Measurements from ENCODE around the gene FRMPD4. TPM values are rescaled to one million over a fixed set of nuclear protein-coding genes. Genes with fewer than 3 reads are reported as not detected.

FRMPD4 gene
- total RNA-seq, 1 experiment from 2014 or later, result 1.4 TPM

DNA sequence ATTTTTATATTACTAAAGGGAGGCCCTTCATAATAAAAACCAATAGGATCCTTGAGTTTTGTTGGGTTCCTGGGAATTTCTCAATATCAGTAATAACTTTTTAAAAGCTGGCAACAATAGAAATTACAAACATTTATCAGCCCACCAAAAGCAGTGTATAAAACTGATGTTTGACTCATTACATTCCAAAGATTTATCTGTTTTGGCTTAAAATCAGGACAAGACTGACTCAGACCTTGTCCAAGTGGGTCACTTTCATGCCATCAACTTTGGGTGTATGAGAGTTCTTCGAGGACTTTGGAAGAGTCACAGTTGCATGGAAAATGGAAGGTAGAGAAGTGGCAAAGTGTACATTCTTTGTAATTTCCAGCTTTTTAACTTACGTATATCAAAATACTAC is 102.8 kb downstream of the FRMPD4 start:
- Mint-ChIP-seq H3K4me3 (no peak overlapping the region), H3K27ac (no peak overlapping the region), H3K9me3 (no peaks in the 10 kb centered on the region), H3K27me3 (ENCODE audit: low read depth) (no peaks in the 10 kb centered on the region), H3K4me1 (peaks cover 12% of the 10 kb centered on the region), H3K36me3 (no peaks in the 10 kb centered on the region)
- DNase-seq (ENCODE audit: low spot score) (no peak), ATAC-seq (no peak)
- ChIA-PET CTCF (no interaction called here), POLR2A (no interaction called here)
- TF ChIP-seq USF2 (CRISPR knock-in tag; IDR thresholded peaks at IDR 0.05), result no peak
- TF ChIP-seq FOXK1 (CRISPR knock-in tag; IDR thresholded peaks at IDR 0.05), result no peak
- TF ChIP-seq CTCF (IDR thresholded peaks at IDR 0.05), result no peak
- TF ChIP-seq, protein P1, sequence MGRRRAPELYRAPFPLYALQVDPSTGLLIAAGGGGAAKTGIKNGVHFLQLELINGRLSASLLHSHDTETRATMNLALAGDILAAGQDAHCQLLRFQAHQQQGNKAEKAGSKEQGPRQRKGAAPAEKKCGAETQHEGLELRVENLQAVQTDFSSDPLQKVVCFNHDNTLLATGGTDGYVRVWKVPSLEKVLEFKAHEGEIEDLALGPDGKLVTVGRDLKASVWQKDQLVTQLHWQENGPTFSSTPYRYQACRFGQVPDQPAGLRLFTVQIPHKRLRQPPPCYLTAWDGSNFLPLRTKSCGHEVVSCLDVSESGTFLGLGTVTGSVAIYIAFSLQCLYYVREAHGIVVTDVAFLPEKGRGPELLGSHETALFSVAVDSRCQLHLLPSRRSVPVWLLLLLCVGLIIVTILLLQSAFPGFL (CRISPR knock-in tag; IDR thresholded peaks at IDR 0.05; ENCODE audit: borderline replicate concordance), result no peak

DNA sequence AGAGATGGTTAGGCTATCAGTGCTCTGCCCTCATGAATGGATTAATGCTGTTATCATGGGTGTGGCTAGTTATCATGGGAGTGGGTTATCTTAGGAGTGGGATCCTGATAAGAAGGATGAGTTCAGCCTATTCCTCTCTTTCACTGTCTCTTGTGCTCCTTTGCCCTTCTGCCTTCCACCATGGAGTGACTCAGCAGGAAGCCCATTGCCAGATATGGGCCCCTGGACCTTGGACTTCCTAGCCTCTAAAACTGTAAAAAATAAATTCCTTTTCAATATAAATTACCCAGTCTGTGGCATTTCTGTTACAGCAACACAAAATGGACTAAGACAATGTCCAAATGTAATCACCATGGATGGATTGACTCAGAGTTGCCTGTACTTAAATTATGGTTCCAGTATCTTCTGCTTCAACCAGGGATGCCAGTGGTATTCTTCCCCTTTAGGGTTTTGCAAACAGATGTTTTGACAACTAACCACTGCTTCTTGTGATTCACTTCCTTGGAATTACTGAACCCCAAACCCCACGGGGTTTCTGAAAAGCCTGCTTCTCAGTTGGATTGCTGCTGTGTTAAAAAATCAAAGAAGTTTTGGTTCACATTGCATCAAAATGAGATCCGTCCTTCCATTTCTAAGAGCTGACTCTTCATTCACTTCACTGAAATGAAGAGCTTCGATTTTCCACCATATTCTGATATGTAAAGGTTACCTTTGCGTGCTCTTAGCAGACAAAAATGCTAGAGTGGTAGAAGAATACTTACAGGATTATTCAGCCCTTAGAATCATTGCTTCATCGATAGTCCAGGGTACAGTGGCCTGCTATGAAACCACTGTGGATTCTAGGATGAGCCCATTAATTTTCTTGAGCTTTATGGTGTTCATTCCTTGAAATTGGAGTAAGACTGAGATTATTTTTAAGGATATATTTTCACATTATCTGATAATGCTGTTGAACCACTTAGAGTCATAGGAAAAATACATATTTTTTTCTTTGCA is 107.7 kb downstream of the FRMPD4 start:
- ChIA-PET POLR2A (no interaction called here), CTCF (no interaction called here)
- H3K36me3 Mint-ChIP-seq, result no peaks in the 10 kb centered on the region
- no peaks in the 10 kb centered on the region for H3K9me3 Mint-ChIP-seq
- no peak for ATAC-seq
- DNase-seq (ENCODE audit: low spot score), result no peak
- no peak overlapping the region for H3K4me3 Mint-ChIP-seq
- no peaks in the 10 kb centered on the region for H3K27me3 Mint-ChIP-seq (ENCODE audit: low read depth)
- no peak overlapping the region for H3K27ac Mint-ChIP-seq
- H3K4me1 Mint-ChIP-seq, result peaks cover 12% of the 10 kb centered on the region
- TF ChIP-seq TEAD4 (CRISPR knock-in tag; IDR thresholded peaks at IDR 0.05), result no peak
- TF ChIP-seq ARID4B (CRISPR knock-in tag; IDR thresholded peaks at IDR 0.05; ENCODE audit: borderline replicate concordance), result no peak
- no peak for TF ChIP-seq ZNF317 (CRISPR knock-in tag; IDR thresholded peaks at IDR 0.05; ENCODE audit: borderline replicate concordance, low read depth)
- no peak for TF ChIP-seq ZNF138 (CRISPR knock-in tag; conservative IDR thresholded peaks at IDR 0.05)
- TF ChIP-seq, protein P2, sequence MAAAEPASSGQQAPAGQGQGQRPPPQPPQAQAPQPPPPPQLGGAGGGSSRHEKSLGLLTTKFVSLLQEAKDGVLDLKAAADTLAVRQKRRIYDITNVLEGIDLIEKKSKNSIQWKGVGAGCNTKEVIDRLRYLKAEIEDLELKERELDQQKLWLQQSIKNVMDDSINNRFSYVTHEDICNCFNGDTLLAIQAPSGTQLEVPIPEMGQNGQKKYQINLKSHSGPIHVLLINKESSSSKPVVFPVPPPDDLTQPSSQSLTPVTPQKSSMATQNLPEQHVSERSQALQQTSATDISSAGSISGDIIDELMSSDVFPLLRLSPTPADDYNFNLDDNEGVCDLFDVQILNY (CRISPR knock-in tag; IDR thresholded peaks at IDR 0.05), result no peak
- no peak for TF ChIP-seq HMGA2 (CRISPR knock-in tag; IDR thresholded peaks at IDR 0.05)
- TF ChIP-seq ZNF416 (CRISPR knock-in tag; IDR thresholded peaks at IDR 0.05), result no peak
- TF ChIP-seq, protein P1 (CRISPR knock-in tag; IDR thresholded peaks at IDR 0.05; ENCODE audit: borderline replicate concordance), result no peak
- no peak for TF ChIP-seq ELF4 (CRISPR knock-in tag; IDR thresholded peaks at IDR 0.05; ENCODE audit: low read depth)
- TF ChIP-seq, protein P3, sequence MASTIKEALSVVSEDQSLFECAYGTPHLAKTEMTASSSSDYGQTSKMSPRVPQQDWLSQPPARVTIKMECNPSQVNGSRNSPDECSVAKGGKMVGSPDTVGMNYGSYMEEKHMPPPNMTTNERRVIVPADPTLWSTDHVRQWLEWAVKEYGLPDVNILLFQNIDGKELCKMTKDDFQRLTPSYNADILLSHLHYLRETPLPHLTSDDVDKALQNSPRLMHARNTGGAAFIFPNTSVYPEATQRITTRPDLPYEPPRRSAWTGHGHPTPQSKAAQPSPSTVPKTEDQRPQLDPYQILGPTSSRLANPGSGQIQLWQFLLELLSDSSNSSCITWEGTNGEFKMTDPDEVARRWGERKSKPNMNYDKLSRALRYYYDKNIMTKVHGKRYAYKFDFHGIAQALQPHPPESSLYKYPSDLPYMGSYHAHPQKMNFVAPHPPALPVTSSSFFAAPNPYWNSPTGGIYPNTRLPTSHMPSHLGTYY (CRISPR knock-in tag; IDR thresholded peaks at IDR 0.05), result no peak
- TF ChIP-seq CBFB (CRISPR knock-in tag; IDR thresholded peaks at IDR 0.05; ENCODE audit: low read depth), result no peak
- TF ChIP-seq, protein P4, sequence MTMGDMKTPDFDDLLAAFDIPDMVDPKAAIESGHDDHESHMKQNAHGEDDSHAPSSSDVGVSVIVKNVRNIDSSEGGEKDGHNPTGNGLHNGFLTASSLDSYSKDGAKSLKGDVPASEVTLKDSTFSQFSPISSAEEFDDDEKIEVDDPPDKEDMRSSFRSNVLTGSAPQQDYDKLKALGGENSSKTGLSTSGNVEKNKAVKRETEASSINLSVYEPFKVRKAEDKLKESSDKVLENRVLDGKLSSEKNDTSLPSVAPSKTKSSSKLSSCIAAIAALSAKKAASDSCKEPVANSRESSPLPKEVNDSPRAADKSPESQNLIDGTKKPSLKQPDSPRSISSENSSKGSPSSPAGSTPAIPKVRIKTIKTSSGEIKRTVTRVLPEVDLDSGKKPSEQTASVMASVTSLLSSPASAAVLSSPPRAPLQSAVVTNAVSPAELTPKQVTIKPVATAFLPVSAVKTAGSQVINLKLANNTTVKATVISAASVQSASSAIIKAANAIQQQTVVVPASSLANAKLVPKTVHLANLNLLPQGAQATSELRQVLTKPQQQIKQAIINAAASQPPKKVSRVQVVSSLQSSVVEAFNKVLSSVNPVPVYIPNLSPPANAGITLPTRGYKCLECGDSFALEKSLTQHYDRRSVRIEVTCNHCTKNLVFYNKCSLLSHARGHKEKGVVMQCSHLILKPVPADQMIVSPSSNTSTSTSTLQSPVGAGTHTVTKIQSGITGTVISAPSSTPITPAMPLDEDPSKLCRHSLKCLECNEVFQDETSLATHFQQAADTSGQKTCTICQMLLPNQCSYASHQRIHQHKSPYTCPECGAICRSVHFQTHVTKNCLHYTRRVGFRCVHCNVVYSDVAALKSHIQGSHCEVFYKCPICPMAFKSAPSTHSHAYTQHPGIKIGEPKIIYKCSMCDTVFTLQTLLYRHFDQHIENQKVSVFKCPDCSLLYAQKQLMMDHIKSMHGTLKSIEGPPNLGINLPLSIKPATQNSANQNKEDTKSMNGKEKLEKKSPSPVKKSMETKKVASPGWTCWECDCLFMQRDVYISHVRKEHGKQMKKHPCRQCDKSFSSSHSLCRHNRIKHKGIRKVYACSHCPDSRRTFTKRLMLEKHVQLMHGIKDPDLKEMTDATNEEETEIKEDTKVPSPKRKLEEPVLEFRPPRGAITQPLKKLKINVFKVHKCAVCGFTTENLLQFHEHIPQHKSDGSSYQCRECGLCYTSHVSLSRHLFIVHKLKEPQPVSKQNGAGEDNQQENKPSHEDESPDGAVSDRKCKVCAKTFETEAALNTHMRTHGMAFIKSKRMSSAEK (CRISPR knock-in tag; IDR thresholded peaks at IDR 0.05; ENCODE audit: borderline replicate concordance), result no peak

Data from WTC11 (cell line).